Mesenchymal stem cell (in vitro differentiated cells and primary cell): ENCODE data around the gene SP3.
A peak's percentile ranks its signal among the peaks of the same experiment; 100 is the strongest.

Experiments
- DNase-seq: peaks from one replicate; pipeline ENCODE4 v3.0.0-alpha.2; 2013
- H2AFZ ChIP-seq: one replicate; pipeline ENCODE4 v1.6.1; 2013; ENCODE audit warnings: low read depth, mild to moderate bottlenecking, control low read depth, inconsistent platforms, low read length, moderate library complexity
- H2AK5ac ChIP-seq: 2 replicates; pipeline ENCODE4 v1.6.1; 2013; ENCODE audit warnings: low read length, moderate library complexity, mild to moderate bottlenecking, inconsistent platforms; ENCODE audit not compliant: severe bottlenecking
- H2BK120ac ChIP-seq: one replicate; pipeline ENCODE4 v1.6.1; 2013; ENCODE audit warnings: low read depth, mild to moderate bottlenecking, inconsistent platforms, low read length, moderate library complexity
- H2BK12ac ChIP-seq, 2 experiments: one replicate each; pipeline ENCODE4 v1.6.1; 2013; ENCODE audit warnings: inconsistent platforms in 2 of 2, low read length in 2 of 2, mild to moderate bottlenecking in 2 of 2, moderate library complexity in 2 of 2, control low read depth in 1 of 2
- H2BK15ac ChIP-seq: one replicate; pipeline ENCODE4 v1.6.1; 2013; ENCODE audit warnings: mild to moderate bottlenecking, low read depth, inconsistent platforms; ENCODE audit not compliant: poor library complexity, severe bottlenecking
- H2BK5ac ChIP-seq: 2 replicates; pipeline ENCODE4 v1.6.1; 2013; ENCODE audit warnings: low read depth, mild to moderate bottlenecking, low read length, control low read depth, inconsistent platforms; ENCODE audit not compliant: poor library complexity, severe bottlenecking
- H3K14ac ChIP-seq, 2 experiments: one replicate each; pipeline ENCODE4 v1.6.1; 2013; ENCODE audit warnings: inconsistent platforms in 2 of 2, low read length in 2 of 2, control low read depth in 1 of 2, mild to moderate bottlenecking in 1 of 2, moderate library complexity in 1 of 2
- H3K18ac ChIP-seq, 2 experiments: one replicate each; pipeline ENCODE4 v1.6.1; 2013; ENCODE audit warnings: inconsistent platforms in 2 of 2, low read length in 2 of 2, control low read depth in 1 of 2, low read depth in 1 of 2, mild to moderate bottlenecking in 1 of 2
- H3K23ac ChIP-seq, 2 experiments: one replicate each; pipeline ENCODE4 v1.6.1; 2013; ENCODE audit warnings: inconsistent platforms in 2 of 2, low read length in 2 of 2, mild to moderate bottlenecking in 2 of 2, moderate library complexity in 2 of 2, control low read depth in 1 of 2
- H3K27ac ChIP-seq: 2 replicates; pipeline ENCODE4 v1.5.1; 2013; ENCODE audit warnings: mild to moderate bottlenecking, moderate library complexity, low read length, control low read depth, inconsistent platforms; ENCODE audit not compliant: poor library complexity, severe bottlenecking
- H3K27me3 ChIP-seq, 2 experiments: 2 replicates each; pipeline versions ENCODE4 v1.6.1 to v1.7.0; 2013; ENCODE audit warnings: low read length in 2 of 2, mild to moderate bottlenecking in 2 of 2, moderate library complexity in 2 of 2, control low read depth in 1 of 2, inconsistent platforms in 1 of 2; ENCODE audit not compliant: control insufficient read depth in 1 of 2, insufficient read depth in 1 of 2
- H3K36me3 ChIP-seq, 2 experiments: 2 replicates each; pipeline versions ENCODE4 v1.6.1 to v1.7.0; 2013; ENCODE audit warnings: low read length in 2 of 2, control low read depth in 1 of 2, inconsistent platforms in 1 of 2, low read depth in 1 of 2, mild to moderate bottlenecking in 1 of 2; ENCODE audit not compliant: insufficient read depth in 2 of 2, control insufficient read depth in 1 of 2
- H3K4ac ChIP-seq, 2 experiments: one replicate each; pipeline ENCODE4 v1.6.1; 2013; ENCODE audit warnings: inconsistent platforms in 2 of 2, low read length in 2 of 2, mild to moderate bottlenecking in 2 of 2, moderate library complexity in 2 of 2, control low read depth in 1 of 2, low read depth in 1 of 2
- H3K4me1 ChIP-seq: 2 replicates; pipeline ENCODE4 v1.6.1; 2013; ENCODE audit warnings: low read depth, low read length, control low read depth; ENCODE audit not compliant: control insufficient read depth, insufficient read depth
- H3K4me2 ChIP-seq: 2 replicates; pipeline ENCODE4 v1.6.1; 2013; ENCODE audit warnings: low read length, mild to moderate bottlenecking, inconsistent platforms; ENCODE audit not compliant: poor library complexity, severe bottlenecking
- H3K4me3 ChIP-seq, 2 experiments: 2 replicates each; pipeline versions ENCODE4 v1.5.1 to v1.7.0; 2013; ENCODE audit warnings: low read length in 2 of 2, mild to moderate bottlenecking in 2 of 2, control low read depth in 1 of 2, low read depth in 1 of 2; ENCODE audit not compliant: insufficient read depth in 1 of 2
- H3K79me1 ChIP-seq: replicated peaks from 2 replicates; pipeline ENCODE4 v1.6.1; 2013; ENCODE audit warnings: mild to moderate bottlenecking, control low read depth, low read length, inconsistent platforms; ENCODE audit not compliant: poor library complexity, severe bottlenecking
- H3K9ac ChIP-seq: 2 replicates; pipeline ENCODE4 v1.7.0; 2013; ENCODE audit warnings: mild to moderate bottlenecking, low read length, moderate library complexity
- H3K9me3 ChIP-seq: 2 replicates; pipeline ENCODE4 v1.7.0; 2013; ENCODE audit warnings: mild to moderate bottlenecking, low read length; ENCODE audit not compliant: control insufficient read depth
- H4K8ac ChIP-seq: one replicate; pipeline ENCODE4 v1.6.1; 2013; ENCODE audit warnings: inconsistent platforms, mild to moderate bottlenecking, low read length, moderate library complexity
- H4K91ac ChIP-seq: one replicate; pipeline ENCODE4 v1.6.1; 2013; ENCODE audit warnings: mild to moderate bottlenecking, low read length, inconsistent platforms
- WGBS: methylation state at CpG from one replicate; pipeline ENCODE4 v1.1.7; 2013; ENCODE audit warnings: mixed read lengths; 5-methylcytosine and 5-hydroxymethylcytosine counted together

The SP3 gene

GRCh38 chr2:173961346-173961705 lies 3.8 kb downstream of the SP3 start:
- Histone ChIP-seq H3K27ac (no peak overlapping the region), H3K4me1 (no peaks in the 10 kb centered on the region), H3K18ac (no peak overlapping the region), H2BK15ac (no peak overlapping the region), H4K8ac (no peak overlapping the region), H2BK12ac (no peak overlapping the region), H3K4me2 (no peak overlapping the region), H2BK5ac (no peak overlapping the region), H2BK120ac (no peak overlapping the region), H3K4me3 (peak overlapping the region in 1 of 2 experiments; percentile 94), H2AK5ac (no peak overlapping the region), H3K27me3 (no peaks in the 10 kb centered on the region), H3K36me3 (peaks cover 0 to 28% of the 10 kb centered on the region in 2 experiments), H3K23ac (no peak overlapping the region), H3K4ac (no peak overlapping the region), H3K79me1 (no peaks in the 10 kb centered on the region), H4K91ac (no peak overlapping the region), H3K9me3 (peaks cover 5% of the 10 kb centered on the region), H2AFZ (no peak overlapping the region), H3K14ac (no peak overlapping the region), H3K9ac (peak overlapping the region; percentile 94)
- DNase-seq = no peak
- no CpG with 5 or more reads among the region's 1 CpG for WGBS

GRCh38 chr2:173959909-173960308 lies 5.3 kb downstream of the SP3 start:
- Histone ChIP-seq H3K36me3 (peaks cover 8 to 42% of the 10 kb centered on the region in 2 experiments), H3K4me3 (no peak overlapping the region), H2BK5ac (no peak overlapping the region), H3K9me3 (peaks cover 5% of the 10 kb centered on the region), H4K8ac (no peak overlapping the region), H3K4ac (no peak overlapping the region), H3K79me1 (peaks cover 2% of the 10 kb centered on the region), H3K4me2 (no peak overlapping the region), H3K14ac (no peak overlapping the region), H2BK120ac (no peak overlapping the region), H3K23ac (peak overlapping the region in 1 of 2 experiments; percentile 31), H3K27me3 (no peaks in the 10 kb centered on the region), H3K4me1 (no peaks in the 10 kb centered on the region), H2AK5ac (no peak overlapping the region), H2AFZ (no peak overlapping the region), H2BK15ac (no peak overlapping the region), H4K91ac (no peak overlapping the region), H3K18ac (no peak overlapping the region), H3K9ac (no peak overlapping the region), H3K27ac (no peak overlapping the region), H2BK12ac (no peak overlapping the region)
- DNase-seq = no peak
- 100% methylated on average over 4 of the region's 7 CpGs for WGBS

GRCh38 chr2:173959358-173959884 lies 5.8 kb downstream of the SP3 start:
- Histone ChIP-seq H2BK15ac (no peak overlapping the region), H3K4me3 (no peak overlapping the region), H3K23ac (no peak overlapping the region), H3K27me3 (no peaks in the 10 kb centered on the region), H2BK5ac (no peak overlapping the region), H3K9ac (no peak overlapping the region), H3K4ac (no peak overlapping the region), H3K14ac (no peak overlapping the region), H4K8ac (no peak overlapping the region), H3K4me2 (no peak overlapping the region), H3K9me3 (peaks cover 5% of the 10 kb centered on the region), H4K91ac (no peak overlapping the region), H3K4me1 (no peaks in the 10 kb centered on the region), H2AFZ (no peak overlapping the region), H2BK12ac (no peak overlapping the region), H3K36me3 (peaks cover 11 to 47% of the 10 kb centered on the region in 2 experiments), H3K18ac (no peak overlapping the region), H2AK5ac (no peak overlapping the region), H2BK120ac (no peak overlapping the region), H3K27ac (no peak overlapping the region), H3K79me1 (peaks cover 4% of the 10 kb centered on the region)
- DNase-seq = no peak
- 95% methylated on average over 13 of the region's 16 CpGs for WGBS

- WGBS = 95% methylated on average over 2 of the region's 4 CpGs
- peaks cover 5% of the 10 kb centered on the region for H3K9me3 ChIP-seq
Observed at GRCh38 chr2:173958198-173958846, 6.9 kb downstream of the SP3 start.

More at GRCh38 chr2:173958198-173958846, 6.9 kb downstream of the SP3 start:
- Histone ChIP-seq H3K4me1 (no peaks in the 10 kb centered on the region), H3K4me2 (no peak overlapping the region), H3K79me1 (peaks cover 4% of the 10 kb centered on the region), H2BK120ac (no peak overlapping the region), H2BK15ac (no peak overlapping the region), H4K91ac (no peak overlapping the region), H2AK5ac (no peak overlapping the region), H4K8ac (no peak overlapping the region), H3K36me3 (peaks cover 13 to 57% of the 10 kb centered on the region in 2 experiments), H3K27me3 (no peaks in the 10 kb centered on the region), H3K9ac (peak overlapping the region; percentile 59), H3K14ac (no peak overlapping the region), H2BK12ac (no peak overlapping the region), H2AFZ (no peak overlapping the region), H3K4me3 (peak overlapping the region in 1 of 2 experiments; percentile 34), H3K23ac (no peak overlapping the region), H3K4ac (no peak overlapping the region), H2BK5ac (no peak overlapping the region), H3K18ac (no peak overlapping the region), H3K27ac (no peak overlapping the region)
- DNase-seq = no peak
